ENCODE measurements around the gene SP100.

The SP100 gene

GRCh38 chr2:230590333-230590732, 174.3 kb downstream of the SP100 start:
- Histone ChIP-seq H3K36me3 (ENCODE audit: control insufficient read depth, insufficient read depth, low read length, severe bottlenecking) (no peaks in the 10 kb centered on the region), H3K9me3 (ENCODE audit: control insufficient read depth, low read length) (no peaks in the 10 kb centered on the region), H3K4me1 (ENCODE audit: control insufficient read depth, insufficient read depth, low read length) (no peaks in the 10 kb centered on the region), H3K27me3 (replicated peaks; ENCODE audit: control insufficient read depth, insufficient read depth, low read length) (no peaks in the 10 kb centered on the region), H3K9ac (ENCODE audit: low read length) (no peak overlapping the region), H3K4me3 (ENCODE audit: low read length) (no peak overlapping the region)
- DNase-seq (ENCODE audit: low read depth): no peak

- Histone ChIP-seq H3K27me3 (replicated peaks; ENCODE audit: control insufficient read depth, insufficient read depth, low read length) (no peaks in the 10 kb centered on the region), H3K4me1 (ENCODE audit: control insufficient read depth, insufficient read depth, low read length) (no peaks in the 10 kb centered on the region), H3K9ac (ENCODE audit: low read length) (no peak overlapping the region), H3K36me3 (ENCODE audit: control insufficient read depth, insufficient read depth, low read length, severe bottlenecking) (no peaks in the 10 kb centered on the region), H3K9me3 (ENCODE audit: control insufficient read depth, low read length) (no peaks in the 10 kb centered on the region), H3K4me3 (ENCODE audit: low read length) (no peak overlapping the region)
- DNase-seq (ENCODE audit: low read depth): no peak
Measured at GRCh38 chr2:230591850-230592249, 175.8 kb downstream of the SP100 start.

GRCh38 chr2:230592775-230593174, 176.8 kb downstream of the SP100 start:
- H3K9me3 ChIP-seq (ENCODE audit: control insufficient read depth, low read length): no peaks in the 10 kb centered on the region
- H3K27me3 ChIP-seq (replicated peaks; ENCODE audit: control insufficient read depth, insufficient read depth, low read length): no peaks in the 10 kb centered on the region
- H3K36me3 ChIP-seq (ENCODE audit: control insufficient read depth, insufficient read depth, low read length, severe bottlenecking): no peaks in the 10 kb centered on the region
- H3K4me3 ChIP-seq (ENCODE audit: low read length): no peak overlapping the region
- no peaks in the 10 kb centered on the region for H3K4me1 ChIP-seq (ENCODE audit: control insufficient read depth, insufficient read depth, low read length)
- no peak for DNase-seq (ENCODE audit: low read depth)
- H3K9ac ChIP-seq (ENCODE audit: low read length): no peak overlapping the region
